Sciatic nerve (tissue), 2 donors: ENCODE results near the gene STING1. TPM values are rescaled to one million over a fixed set of nuclear protein-coding genes. Genes with fewer than 3 reads are reported as not detected.
"Not testable (repeated sequence)": the region's sequence is repeated elsewhere in the genome, so short reads cannot be mapped to it uniquely, and the experiment has no call there.

Experiments used
- ATAC-seq: fragments of 200-7000 bp; cut with Tn5 transposase; one replicate; pipeline ENCODE4 v1.9.1; 2020; ENCODE audit warnings: mild to moderate bottlenecking, moderate library complexity
- DNase-seq: peaks from one replicate; pipeline ENCODE4 v3.0.0-alpha.2; 2020; ENCODE audit warnings: low spot score
- intact Hi-C: fragments of 100-400 bp; cut with DNase I; formaldehyde crosslinking; loops from one replicate; pipeline ENCODE4 v1.14.2; 2022
- total RNA-seq: library from RNA; stranded (reverse); fragmentation: NEBNext Ultra II Directional; extraction: Animal tissue kit (Norgen Biotek cat#: 25700); gene quantifications from one replicate; pipeline ENCODE4 v1.2.1, GENCODE V29; 2021
- donor health status: DM: no; HTN: no; CAD: no.
- donor health status: DM: no; HTN: no; CAD: no.

The STING1 gene
- total RNA-seq, 1 donor from 2014 or later, result 94.5 TPM

- DNase-seq, result no peak
Observed at GRCh38 chr5:139451176-139451575, 31.4 kb downstream of the STING1 start.

GRCh38 chr5:139446956-139447779 lies 35.4 kb downstream of the STING1 start:
- intact Hi-C loops, result no loop called here
- no peak for ATAC-seq

More at GRCh38 chr5:139451176-139451575, 31.4 kb downstream of the STING1 start:
- intact Hi-C loops, result no loop called here
- no peak for ATAC-seq

GRCh38 chr5:139445325-139446170 lies 37.0 kb downstream of the STING1 start:
- DNase-seq, result peak; percentile 19
- intact Hi-C loops, result no loop called here
- ATAC-seq, result no peak

More at GRCh38 chr5:139446956-139447779, 35.4 kb downstream of the STING1 start:
- peak; percentile 10 for DNase-seq

GRCh38 chr5:139443831-139444453 lies 38.6 kb downstream of the STING1 start:
- ATAC-seq, result no peak
- DNase-seq, result no peak
- intact Hi-C loops, result no loop called here

GRCh38 chr5:139440416-139440815 lies 42.1 kb downstream of the STING1 start:
- ATAC-seq, intact Hi-C loops, DNase-seq: not testable (repeated sequence)

GRCh38 chr5:139439013-139439903 lies 43.3 kb downstream of the STING1 start, which contains the start of gene DNAJC18:
TSS of gene DNAJC18 (minus strand) at chr5:139439525. CDS start at chr5:139439445, 80 bp downstream.
- ATAC-seq (peak; percentile 99), DNase-seq (peak; percentile 96)
- intact Hi-C loops, result no loop called here

GRCh38 chr5:139438707-139439012 lies 43.9 kb downstream of the STING1 start:
- ATAC-seq (no peak), DNase-seq (no peak)
- intact Hi-C loops, result no loop called here

GRCh38 chr5:139435676-139436075 lies 46.9 kb downstream of the STING1 start:
- no peak for DNase-seq
- intact Hi-C loops, result no loop called here
- ATAC-seq, result no peak

GRCh38 chr5:139431706-139432105 lies 50.9 kb downstream of the STING1 start:
- intact Hi-C loops, result no loop called here
- DNase-seq, result no peak

GRCh38 chr5:139430015-139430414 lies 52.5 kb downstream of the STING1 start:
- DNase-seq (no peak), ATAC-seq (no peak)
- intact Hi-C loops, result no loop called here

More at GRCh38 chr5:139431706-139432105, 50.9 kb downstream of the STING1 start:
- no peak for ATAC-seq

- DNase-seq (no peak), ATAC-seq (no peak)
- intact Hi-C loops, result loop anchor here (10.0 kb wide), 1 partner anchor 88 kb away; no protein-coding TSS in a partner anchor
Observed at GRCh38 chr5:139426203-139426885, 56.2 kb downstream of the STING1 start.

Other genes with a start within 250 kb of the STING1 start
- 208 TPM for gene MATR3, start 189.0 kb downstream of the STING1 start, total RNA-seq
- gene PAIP2, start 140.9 kb downstream of the STING1 start, total RNA-seq, result 92.2 TPM
- not detected for gene SLC23A1, start 99.5 kb downstream of the STING1 start, total RNA-seq
- gene MZB1, start 92.8 kb downstream of the STING1 start, total RNA-seq, result 0.71 TPM
- gene PROB1, start 87.7 kb downstream of the STING1 start, total RNA-seq, result 1.6 TPM
- 4.0 TPM for gene SPATA24, start 78.7 kb downstream of the STING1 start, total RNA-seq
- 29.6 TPM for gene DNAJC18, start 43.2 kb downstream of the STING1 start, total RNA-seq
- gene ECSCR, start 20.0 kb downstream of the STING1 start, total RNA-seq, result 32.3 TPM
- gene SMIM33, start 11.8 kb downstream of the STING1 start, total RNA-seq, result not detected
- 104 TPM for gene UBE2D2, start 78.6 kb upstream of the STING1 start, total RNA-seq
- 62.7 TPM for gene CXXC5, start 165.6 kb upstream of the STING1 start, total RNA-seq